ENCODE results near the gene PDLIM5.
"Not testable (repeated sequence)": the region's sequence is repeated elsewhere in the genome, so short reads cannot be mapped to it uniquely, and the experiment has no call there.

PDLIM5 gene

DNA sequence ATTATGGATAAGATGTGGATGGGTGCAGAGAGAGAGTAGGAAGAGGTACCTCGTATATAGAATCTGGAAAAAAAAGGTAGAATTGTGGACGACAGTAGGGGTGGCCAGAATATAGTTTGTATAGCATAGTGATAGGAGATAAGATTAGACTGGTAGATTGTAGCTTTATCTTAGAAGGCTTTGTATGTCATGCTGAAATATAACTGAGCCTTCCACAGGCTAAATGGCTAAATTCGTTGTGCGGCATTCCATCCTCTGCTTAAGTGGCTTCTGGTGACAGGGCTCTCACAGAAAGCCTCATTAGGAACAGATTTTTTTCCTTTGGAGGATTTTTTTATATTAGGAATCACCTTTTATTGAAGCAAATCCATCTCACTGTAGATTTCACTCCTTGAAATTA is 163.7 kb downstream of the PDLIM5 start:
- DNase-seq: no peak

DNA sequence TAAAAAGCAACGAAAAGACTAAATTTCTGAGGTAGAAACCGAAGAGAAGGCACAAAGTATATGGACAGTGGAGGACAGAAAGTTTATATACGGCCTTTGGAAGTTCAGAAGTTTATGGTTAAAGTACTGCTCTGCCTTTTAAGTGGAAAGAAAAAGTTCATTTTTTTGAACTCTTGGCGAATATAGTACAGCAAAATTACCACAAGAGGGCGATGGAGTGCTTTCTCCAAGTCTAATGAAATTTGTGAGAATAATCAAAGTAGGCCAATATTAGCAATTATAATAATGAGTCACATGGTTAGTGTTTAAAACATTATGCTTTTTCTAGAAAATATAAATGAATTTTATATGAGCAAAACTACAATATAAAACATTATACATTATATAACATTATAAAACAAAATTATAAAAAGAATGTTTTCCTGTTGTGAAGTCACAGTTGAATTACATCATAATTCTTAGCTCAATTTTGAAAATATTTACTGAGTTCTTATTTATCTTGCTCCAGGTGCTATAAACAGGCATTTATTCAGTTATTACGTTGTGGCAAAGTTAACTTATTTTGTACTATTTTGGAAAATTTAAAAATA is 169.8 kb downstream of the PDLIM5 start:
- DNase-seq: no peak

DNA sequence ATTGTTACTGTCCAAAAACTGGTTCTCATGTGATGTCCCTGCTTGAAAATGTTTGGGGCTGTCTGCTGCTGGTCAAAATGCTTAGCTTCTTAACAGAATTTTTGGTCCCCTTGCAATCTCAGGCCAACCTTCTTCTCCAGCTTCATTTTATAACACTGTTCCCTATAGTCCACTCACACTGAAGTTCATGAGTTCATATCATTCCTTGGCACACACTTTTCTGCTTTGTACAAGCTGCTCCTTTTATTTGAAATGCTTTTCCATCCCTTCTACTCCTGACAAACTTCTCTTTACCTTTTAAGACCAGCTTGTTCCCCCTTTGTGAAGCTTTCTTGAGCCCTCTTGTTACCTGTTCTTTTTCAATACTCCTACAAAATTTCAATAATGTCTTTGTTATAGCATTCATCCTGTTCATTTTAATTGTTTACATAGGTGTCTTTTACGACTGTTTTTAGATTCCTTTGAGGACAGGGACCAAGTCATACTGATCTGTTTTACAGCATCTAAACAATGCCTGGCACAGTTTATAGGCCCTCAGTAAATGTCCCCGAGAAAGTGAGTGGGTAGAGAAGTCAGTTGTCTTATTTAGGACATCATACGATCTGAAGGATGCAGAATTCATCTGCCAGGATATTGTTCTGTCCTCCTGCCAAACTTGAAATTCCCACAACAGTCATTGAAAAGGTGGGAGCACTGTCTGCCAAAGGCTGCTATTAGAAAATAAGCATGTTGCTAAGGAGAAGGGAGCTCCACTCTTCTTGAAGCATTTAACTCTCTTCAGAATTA is 171.6 kb downstream of the PDLIM5 start:
- no peak for DNase-seq

DNA sequence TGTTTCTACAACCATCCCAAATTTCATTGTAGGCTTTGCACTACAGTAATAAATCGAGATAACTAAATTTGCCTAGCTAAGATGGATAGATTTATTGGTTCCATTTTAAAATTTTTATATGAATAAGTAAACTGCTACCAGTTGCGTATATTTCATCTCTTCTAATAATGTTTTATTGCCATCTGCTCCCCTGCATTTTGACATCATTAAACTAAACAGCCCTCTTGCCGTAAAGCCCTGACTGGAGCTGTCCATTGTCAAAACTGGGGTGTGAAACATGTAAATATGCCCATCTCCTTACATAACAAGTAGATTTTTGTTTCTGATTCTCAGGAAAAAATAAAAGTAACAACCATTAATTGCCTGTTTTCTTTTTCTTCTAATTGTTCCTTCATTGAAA is 175.2 kb downstream of the PDLIM5 start:
- DNase-seq: no peak

DNA sequence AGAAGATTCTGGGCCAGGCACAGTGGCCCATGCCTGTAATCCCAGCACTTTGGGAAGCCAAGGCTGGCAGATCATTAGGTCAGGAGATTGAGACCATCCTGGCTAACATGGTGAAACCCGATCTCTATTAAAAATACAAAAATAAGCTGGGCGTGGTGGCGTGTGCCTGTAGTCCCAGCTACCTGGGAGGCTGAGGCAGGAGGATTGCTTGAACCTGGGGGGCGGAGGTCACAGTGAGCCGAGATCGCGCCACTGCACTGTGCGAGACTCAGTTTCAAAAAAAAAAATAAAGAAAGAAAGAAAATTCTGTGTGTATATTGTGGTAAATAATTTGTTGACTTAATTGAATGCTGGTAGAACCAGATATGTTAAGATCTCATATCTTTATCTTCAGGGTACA is 177.3 kb downstream of the PDLIM5 start:
- not testable (repeated sequence) for DNase-seq

DNA sequence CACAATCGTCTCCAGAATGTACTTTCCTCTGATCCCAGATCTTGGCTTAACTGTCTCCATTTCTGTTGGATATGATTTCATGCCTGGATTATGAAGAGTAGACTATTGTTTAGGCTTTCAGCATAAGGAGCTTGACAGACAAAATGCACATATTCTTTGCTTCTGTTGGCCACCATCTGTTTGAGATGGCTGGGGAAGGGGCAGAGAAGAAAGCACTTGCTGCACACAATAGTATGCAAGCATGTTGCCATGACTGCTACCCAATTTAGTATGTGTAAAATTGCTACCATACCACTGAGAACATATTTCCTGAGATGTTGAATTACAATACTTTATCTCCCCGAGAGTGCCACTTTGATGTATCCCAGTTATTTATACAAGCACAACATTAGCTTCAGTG is 178.1 kb downstream of the PDLIM5 start:
- DNase-seq: no peak

DNA sequence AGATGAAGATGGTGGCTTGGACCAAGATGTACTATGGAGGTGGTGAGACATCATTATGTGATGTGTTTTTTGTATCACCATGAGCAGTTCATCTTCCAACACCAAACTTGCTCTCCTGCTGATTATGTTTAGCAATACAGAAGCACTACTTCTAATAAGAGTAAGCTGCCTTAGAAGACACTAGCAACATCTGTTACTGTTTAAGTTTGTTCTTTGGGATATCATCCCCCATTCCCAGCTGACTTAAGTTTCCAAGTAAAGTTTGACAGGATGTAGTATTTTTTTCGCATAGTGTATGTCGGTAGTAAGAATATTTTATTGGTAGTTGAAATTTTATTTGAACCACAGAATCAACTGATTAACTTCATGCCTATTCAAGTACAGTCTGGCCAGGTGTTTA is 182.5 kb downstream of the PDLIM5 start:
- no peak for DNase-seq

DNA sequence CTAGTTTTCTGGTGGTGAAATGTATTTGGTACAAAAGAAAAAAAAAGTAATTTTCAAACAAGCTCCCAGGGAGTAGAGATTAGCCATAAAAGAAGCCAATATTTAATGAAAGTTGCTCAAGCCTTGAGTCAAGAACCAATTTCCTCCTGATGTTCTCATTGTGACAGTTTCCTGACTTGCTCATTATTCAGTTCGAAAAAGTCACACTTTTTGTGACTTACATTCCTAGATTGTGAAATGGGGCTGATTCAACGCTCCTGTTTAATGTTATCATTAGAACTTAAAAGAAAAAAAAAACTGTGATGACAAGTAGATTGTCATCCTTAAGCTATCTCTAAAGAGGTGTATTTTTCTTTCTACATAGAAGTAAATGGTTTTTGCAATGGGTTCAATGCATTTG is 183.4 kb downstream of the PDLIM5 start:
- DNase-seq: no peak

DNA sequence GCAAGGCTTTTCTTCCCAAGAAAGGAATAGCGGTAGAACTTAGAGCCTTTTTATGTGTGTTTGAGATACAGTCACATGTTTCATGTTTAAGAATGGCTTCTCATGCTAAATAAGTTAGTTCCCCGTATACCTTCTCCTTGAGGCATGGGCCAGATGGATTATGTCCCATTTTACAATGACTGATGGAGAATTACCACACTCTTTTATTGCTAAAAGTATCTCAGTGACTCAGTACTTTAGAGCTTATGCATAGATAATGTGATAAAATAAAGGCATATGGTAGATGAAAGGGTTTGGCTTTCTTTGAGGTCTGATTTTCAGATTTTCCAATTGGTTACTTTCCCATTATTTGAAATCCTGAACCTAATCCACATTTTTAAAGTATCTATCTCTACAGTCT is 184.3 kb downstream of the PDLIM5 start:
- no peak for DNase-seq

DNA sequence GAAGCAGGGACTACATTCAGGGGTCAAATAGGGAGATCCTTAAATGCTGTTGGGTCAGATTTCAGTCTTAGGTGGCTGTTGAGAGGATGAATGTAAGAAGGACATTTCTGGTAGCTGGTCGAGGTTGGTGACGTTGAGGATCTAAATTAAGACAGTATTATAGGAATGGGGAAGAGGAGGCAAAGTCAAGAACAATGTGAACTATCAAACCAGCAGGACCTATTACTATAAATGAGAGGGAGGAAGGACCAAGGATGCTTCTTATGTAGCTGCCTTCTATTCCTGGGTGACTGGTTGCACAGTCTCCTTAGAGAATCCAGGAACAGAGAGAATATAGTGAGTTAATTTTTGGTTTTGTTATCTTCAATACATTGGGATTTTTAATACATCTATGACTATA is 187.6 kb downstream of the PDLIM5 start:
- no peak for DNase-seq

DNA sequence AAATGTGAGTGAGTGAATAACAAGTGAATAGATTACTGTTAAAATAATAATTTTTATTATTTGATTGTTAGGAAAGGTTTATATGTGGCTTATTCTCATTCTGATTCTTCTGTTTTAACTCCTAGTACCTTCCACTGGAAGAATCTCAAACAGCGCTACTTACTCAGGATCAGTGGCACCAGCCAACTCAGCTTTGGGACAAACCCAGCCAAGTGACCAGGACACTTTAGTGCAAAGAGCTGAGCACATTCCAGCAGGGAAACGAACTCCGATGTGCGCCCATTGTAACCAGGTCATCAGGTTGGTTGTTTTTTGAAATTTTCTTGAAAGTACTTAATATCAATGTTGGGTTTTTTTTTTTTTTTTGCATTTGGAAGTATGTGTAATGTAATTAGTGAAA is 188.4 kb downstream of the PDLIM5 start:
- no peak for DNase-seq

DNA sequence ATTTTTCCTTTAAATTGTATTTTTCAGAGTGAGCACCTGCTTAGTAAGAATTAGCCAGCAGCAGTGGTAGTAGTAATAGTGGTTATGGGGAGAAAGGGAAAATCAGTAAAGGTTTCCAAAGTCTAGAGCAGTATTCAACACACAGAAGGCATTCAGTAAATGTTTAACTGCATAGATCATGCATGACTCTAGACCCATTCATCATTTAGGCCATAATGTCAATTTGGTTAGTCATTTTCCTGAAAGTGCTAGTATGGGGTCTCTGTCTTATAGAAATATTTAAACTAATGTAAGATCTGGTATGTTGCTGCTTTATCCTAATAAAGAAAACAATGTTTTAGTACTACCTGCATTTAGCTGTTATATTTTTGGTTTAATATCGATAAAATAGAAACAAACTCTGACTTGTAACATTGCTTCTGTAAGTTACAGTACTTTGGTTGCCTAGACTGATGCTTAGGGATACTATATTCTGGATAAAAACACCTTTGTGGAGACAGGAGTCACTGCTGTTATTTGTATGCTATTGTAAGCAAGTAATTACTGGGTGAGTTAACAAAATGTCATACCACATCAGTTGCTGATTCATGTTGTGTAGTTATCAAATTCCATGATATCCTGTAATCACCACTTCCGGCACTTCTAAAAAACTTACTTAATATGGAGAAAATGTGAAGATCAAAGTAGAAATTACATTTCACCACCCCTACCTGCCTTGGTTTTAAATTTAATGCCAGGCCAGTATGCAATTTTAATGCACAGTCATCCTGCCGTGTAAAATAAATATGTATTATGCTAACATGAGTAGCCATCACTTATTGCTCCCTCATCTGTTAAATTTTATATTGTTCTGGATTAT is 190.2 kb downstream of the PDLIM5 start:
- no peak for DNase-seq

DNA sequence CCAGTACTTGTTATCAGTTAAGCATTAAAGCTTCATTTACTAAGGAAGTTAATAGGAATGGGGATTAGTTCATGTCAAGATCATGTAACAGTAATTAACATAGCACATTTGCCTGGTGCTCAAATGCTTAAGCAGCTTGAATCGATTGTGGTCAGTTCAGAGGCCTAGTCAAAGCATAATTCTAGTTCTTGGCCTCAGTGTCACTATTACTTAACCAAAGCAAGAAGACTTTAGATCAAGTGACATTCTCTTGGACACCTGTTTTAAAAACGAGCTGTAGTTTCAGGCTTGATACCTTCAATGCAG is 190.8 kb downstream of the PDLIM5 start:
- no peak for DNase-seq

DNA sequence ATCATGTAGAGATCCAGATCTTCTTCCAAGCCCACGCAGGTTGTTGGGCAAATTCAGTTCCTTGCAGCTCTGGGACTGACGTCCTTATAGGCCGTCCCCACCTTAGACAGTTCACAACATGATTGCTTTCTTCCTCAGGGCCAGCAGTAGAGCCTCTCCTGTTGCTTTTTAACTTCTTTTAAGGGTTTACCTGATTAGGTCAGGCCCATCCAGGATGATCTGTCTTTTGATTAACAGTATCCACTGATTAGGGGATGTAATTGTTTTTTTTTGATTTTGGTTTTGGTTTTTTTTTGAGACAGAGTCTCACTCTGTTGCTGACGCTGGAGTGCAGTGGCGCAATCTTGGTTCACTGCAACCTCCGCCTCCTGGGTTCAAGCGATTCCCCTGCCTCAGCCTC is 197.0 kb downstream of the PDLIM5 start:
- no peak for DNase-seq

DNA sequence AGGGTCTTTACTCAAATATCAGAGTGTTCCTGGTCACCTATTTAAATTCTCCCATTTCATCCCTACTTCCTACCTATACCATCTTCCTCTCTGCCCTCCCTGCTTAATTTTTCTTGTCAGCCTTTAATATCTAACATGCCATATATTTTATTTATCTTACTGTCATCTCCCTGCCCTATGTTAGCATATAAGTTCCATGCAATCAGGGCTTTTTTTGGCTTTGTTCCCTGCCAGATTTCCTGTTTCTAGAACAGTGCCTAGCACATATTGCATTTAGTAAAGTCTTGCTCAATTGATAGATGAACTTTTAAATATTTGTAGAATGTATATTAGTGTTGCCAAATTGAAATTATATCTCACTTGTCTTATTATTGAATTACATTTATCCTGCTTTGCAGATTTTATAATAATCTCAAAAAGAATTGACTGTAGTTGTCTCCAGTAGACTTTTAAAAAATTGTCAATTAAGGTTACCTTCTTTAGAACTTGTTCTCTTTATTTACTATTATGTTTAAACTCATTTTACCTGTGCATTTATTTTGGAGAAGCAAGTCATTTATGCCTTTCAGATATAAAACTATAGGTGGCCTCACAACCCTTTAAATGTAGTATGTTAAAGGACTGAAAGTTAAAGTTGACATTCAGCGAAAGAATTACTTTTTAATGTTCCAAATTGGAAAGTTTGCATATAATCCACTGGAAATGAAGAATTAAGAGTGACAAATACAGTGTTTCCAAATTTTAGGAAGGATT is 197.8 kb downstream of the PDLIM5 start:
- DNase-seq: no peak

DNA sequence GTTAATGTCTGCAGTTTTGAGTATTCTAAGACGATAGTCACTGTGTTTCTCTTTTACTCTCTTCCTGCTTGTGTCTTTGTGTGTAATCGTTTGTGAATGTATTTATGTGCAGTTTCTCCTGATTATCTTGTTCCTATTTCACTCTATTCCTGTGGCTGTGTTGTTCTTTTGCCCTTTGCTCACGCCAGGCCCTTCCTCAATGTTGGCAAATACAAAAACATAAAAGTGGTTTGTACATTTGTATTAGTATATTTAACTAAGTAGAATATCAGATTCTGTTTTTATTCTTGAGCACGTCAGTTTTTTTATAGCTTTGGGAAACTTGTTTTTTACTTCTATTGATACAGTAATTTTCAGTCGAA is 198.4 kb downstream of the PDLIM5 start:
- no peak for DNase-seq

DNA sequence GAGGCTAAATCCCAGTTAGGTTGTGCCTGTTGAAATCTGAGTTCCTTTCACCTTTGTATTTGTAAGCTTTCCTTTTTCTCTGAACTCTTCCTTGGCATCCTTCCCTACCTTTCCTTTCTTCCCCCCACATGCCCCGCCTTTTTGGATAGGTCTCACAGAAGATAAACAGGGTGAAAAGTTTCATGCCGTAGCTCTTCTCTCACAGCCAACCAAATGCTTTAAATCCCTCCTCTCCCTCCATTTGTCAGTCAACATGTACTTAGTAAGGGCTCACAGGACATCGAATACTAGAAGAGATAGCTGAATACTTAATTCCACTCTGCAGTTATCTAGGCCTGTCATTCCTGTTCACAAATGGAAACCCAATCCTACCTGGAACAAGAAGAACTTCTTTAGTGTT is 198.9 kb downstream of the PDLIM5 start:
- DNase-seq: no peak

DNA sequence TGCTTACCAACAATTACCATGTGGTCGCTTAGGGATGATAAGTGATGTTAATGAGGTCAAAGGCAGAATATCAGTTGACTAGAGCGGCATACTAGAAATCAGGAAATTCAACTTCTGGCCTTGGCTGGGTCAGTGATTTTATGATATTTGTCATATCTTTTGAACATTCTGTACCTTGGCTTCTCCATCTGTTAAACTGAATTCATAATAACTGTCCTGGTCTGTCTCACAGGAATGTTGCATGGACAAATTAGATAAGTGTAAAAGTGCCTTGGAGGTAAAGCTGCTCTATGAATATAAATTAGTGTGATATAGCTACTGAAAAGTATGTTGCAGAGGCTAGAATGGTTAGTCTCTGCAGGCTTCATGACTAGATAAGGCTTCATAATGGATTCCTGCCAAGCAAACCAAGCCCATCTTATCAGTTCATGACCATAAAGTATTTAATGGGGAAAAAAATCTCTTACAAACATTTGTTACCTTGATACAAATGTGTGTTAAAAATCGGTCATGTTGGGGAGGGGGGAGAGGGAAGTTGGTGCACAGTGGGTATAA is 201.4 kb downstream of the PDLIM5 start:
- no peak for DNase-seq

DNA sequence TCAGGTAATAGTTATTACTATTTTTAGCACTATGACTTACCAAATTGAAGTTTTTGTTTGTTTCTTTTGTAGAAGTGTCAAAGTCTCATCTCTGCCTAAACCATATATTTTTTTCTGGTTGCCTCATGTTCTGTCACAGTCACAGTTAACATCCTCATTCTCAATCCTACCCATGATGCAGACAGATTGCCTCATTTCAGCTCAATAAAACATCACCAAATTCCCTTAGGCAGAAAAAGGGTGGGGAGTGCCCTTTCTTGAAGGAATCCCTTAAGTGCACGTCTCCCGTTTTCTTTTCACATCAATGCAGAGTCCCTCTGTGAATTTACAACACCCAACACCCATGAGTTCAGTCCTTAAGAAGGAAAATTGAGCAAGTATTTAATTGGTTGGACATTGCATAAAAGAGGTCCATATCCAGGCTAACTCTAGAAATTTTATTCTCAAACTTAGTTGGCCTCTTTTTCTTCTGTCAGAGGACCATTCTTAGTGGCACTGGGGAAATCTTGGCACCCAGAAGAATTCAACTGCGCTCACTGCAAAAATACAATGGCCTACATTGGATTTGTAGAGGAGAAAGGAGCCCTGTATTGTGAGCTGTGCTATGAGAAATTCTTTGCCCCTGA is 202.4 kb downstream of the PDLIM5 start:
- DNase-seq: no peak

DNA sequence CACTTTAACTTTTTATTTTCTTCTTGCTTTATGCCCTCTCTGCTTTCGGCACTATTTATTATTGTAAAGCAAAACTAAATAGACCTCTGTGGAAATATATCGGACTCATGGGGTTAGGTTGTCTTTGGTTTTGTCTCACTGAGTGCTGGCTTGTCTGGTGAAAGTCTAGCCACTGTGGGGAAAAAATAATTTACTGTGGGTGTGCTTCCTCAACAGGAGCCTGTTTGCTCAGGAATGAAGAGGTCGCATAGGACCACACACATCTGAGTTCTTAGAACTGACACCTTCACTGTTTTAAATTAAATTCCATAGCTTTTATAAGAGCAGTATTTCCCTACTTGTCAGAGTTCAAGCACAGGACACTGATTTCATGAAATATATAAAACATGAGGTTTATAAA is 203.0 kb downstream of the PDLIM5 start:
- no peak for DNase-seq

DNA sequence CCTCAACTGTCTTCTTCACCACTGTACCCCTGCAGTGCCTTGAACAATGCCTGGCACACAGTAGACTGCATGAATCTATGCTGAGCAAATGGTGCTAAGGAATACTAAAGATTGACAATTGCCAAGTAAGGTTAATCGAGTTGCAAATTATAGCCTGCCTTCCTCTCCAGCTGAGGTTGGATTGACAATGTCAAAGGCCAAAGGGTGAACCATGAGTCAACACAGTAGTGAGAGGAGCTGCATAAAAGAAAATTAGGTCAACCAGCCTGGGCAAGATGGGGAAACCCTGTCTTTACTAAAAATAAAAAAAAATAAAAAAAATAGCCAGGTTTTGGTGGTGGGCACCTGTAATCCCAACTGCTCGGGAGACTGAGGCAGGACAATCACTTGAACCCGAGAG is 208.9 kb downstream of the PDLIM5 start:
- DNase-seq: no peak

DNA sequence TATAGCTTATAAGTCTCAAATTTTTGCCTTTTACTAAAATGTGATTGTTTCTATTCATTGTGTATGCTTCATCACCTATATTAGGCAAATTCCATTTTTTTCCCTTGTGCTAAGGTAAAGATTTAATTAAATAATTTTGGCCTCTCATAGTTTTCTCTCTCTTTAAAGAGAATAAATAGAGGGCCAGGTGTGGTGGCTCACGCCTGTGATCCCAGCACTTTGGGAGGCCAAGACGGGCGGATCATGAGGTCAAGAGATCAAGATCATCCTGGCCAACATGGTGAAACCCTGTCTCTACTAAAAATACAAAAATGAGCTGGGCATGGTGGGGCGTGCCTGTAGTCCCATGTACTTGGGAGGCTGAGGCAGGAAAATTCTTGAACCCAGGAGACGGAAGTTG is 213.3 kb downstream of the PDLIM5 start:
- not testable (repeated sequence) for DNase-seq
